PC-3 (cell line): ENCODE data around the gene BLOC1S1. TPM values are rescaled to one million over a fixed set of nuclear protein-coding genes. Genes with fewer than 3 reads are reported as not detected.

ENCODE experiments used
- ATAC-seq: fragments of 200-7000 bp; cut with Tn5 transposase; 2 replicates; pipeline ENCODE4 v1.9.1; 2020; ENCODE audit warnings: mild to moderate bottlenecking, moderate library complexity
- BruUV-seq: library from RNA; stranded (reverse); fragments of 400-500 nt; replicated peaks from 2 replicates; lab custom pipeline; 2021; lab: Mats Ljungman, UMichigan
- CTCF ChIA-PET: fragments of 300-600 bp; sonication (Branson Sonifier 250); formaldehyde crosslinking; loops from one replicate; lab custom pipeline; 2022; ENCODE audit warnings: antibody characterized with exemption; lab: Charles Lee
- POLR2A ChIA-PET: fragments of 300-600 bp; sonication (Branson Sonifier 250); formaldehyde crosslinking; loops from one replicate; lab custom pipeline; 2022; ENCODE audit warnings: antibody characterized with exemption; ENCODE audit not compliant: unreplicated experiment; lab: Charles Lee
- DNase-seq: peaks from one replicate; pipeline ENCODE4 v3.0.0-alpha.2; 2015
- H2AFZ ChIP-seq: fragments of 300-600 bp; sonication (generic); 2 replicates; pipeline ENCODE4 v1.6.0; 2016; ENCODE audit warnings: antibody characterized with exemption, low read length
- H3F3A ChIP-seq: fragments of 300-600 bp; sonication (generic); one replicate; pipeline ENCODE4 v1.6.0; 2017; ENCODE audit warnings: antibody characterized with exemption, low read length, control low read depth, mild to moderate bottlenecking; ENCODE audit not compliant: unreplicated experiment
- H3K27ac ChIP-seq: fragments of 300-600 bp; sonication (generic); 2 replicates; pipeline ENCODE4 v1.5.1; 2016; ENCODE audit warnings: mild to moderate bottlenecking, low read length
- H3K27me3 ChIP-seq: fragments of 300-600 bp; sonication (generic); 2 replicates; pipeline ENCODE4 v1.6.1; 2016; ENCODE audit warnings: low read length, mixed read lengths
- H3K36me3 ChIP-seq: fragments of 300-600 bp; sonication (generic); 2 replicates; pipeline ENCODE4 v1.6.1; 2016; ENCODE audit warnings: low read depth, mixed run types, low read length, mixed read lengths
- H3K4me1 ChIP-seq: fragments of 300-600 bp; sonication (generic); 2 replicates; pipeline ENCODE4 v1.5.1; 2016; ENCODE audit warnings: low read length; ENCODE audit not compliant: insufficient read depth
- H3K4me2 ChIP-seq: fragments of 300-600 bp; sonication (generic); 2 replicates; pipeline ENCODE4 v1.6.0; 2016; ENCODE audit warnings: low read length
- H3K4me3 ChIP-seq: fragments of 300-600 bp; sonication (generic); 2 replicates; pipeline ENCODE4 v1.5.1; 2016; ENCODE audit warnings: mild to moderate bottlenecking, low read length, mixed read lengths
- H3K79me2 ChIP-seq: fragments of 300-600 bp; sonication (generic); 2 replicates; pipeline ENCODE4 v1.6.1; 2017; ENCODE audit warnings: low read length, mixed read lengths
- H3K9ac ChIP-seq: fragments of 300-600 bp; sonication (generic); 2 replicates; pipeline ENCODE4 v1.6.0; 2016; ENCODE audit warnings: mild to moderate bottlenecking, low read length
- H3K9me2 ChIP-seq: fragments of 300-600 bp; sonication (generic); replicated peaks from 2 replicates; pipeline ENCODE4 v1.6.1; 2016; ENCODE audit warnings: mixed run types, low read length, mixed read lengths
- H3K9me3 ChIP-seq: fragments of 300-600 bp; sonication (generic); 2 replicates; pipeline ENCODE4 v1.6.1; 2016; ENCODE audit warnings: low read length, mixed read lengths
- H4K20me1 ChIP-seq: fragments of 300-600 bp; sonication (generic); 2 replicates; pipeline ENCODE4 v1.6.1; 2016; ENCODE audit warnings: low read length, mixed read lengths
- EZH2 ChIP-seq: fragments of 300-600 bp; sonication (generic); IDR thresholded peaks from one replicate; pipeline ENCODE4 v1.6.1; 2017; ENCODE audit warnings: antibody characterized with exemption, mild to moderate bottlenecking, low read length; ENCODE audit not compliant: unreplicated experiment
- EZH2phosphoT487 ChIP-seq: fragments of 300-600 bp; sonication (generic); IDR thresholded peaks from 2 replicates; pipeline ENCODE4 v1.6.1; 2018; ENCODE audit warnings: mild to moderate bottlenecking, antibody characterized with exemption, low read length, borderline replicate concordance
- intact Hi-C: fragments of 100-400 bp; cut with micrococcal nuclease; formaldehyde crosslinking; loops from 2 replicates; pipeline ENCODE4 v1.9.0; 2023
- total RNA-seq: library from RNA; depleted of rRNA; stranded (reverse); fragments of >200 nt; gene quantifications from 2 replicates; pipeline ENCODE4 v1.2.3, GENCODE V29; 2014
- TF ChIP-seq, protein P1 (sequence below): fragments of 300-600 bp; sonication (generic); conservative IDR thresholded peaks from 2 replicates; pipeline ENCODE4 v1.5.1; 2017; ENCODE audit warnings: antibody characterized with exemption, low read depth, mild to moderate bottlenecking, low read length

Gene BLOC1S1
- total RNA-seq, 1 experiment from 2014 or later, result 90.8 TPM

DNA sequence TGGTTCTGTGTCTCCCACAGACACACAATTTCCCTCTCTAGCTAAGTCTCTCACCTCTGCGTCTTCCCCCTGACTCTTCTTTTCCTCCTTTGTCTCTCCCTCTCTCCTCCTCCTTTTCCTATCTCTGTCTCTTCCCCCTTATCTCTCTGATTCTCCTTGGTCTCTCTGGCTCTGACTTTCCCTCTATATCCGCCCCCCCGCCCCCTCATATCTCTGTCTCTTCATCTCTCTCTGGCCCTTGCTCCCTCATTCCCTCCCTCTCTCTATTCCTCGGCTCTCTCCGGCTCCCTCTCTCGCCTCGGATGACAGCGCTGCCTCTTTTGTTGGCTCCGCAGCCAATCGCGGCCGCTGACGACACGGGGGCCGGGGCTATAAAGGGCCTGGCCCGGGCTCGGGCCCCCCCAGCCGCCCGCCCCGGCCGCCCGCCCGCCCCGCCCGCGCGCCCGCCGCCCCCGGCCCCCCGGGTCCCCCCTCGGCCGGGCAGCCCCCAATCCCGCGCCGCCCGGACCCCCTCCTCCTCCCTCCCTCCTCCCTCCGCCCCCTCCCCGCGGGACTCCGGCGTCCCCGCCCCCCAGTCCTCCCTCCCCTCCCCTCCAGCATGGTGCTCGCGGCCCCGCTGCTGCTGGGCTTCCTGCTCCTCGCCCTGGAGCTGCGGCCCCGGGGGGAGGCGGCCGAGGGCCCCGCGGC lies 27.0 kb downstream of the BLOC1S1 start, which contains the start of gene GDF11:
TSS of gene GDF11 (plus strand) at position 404 of the 687 bp plus-strand sequence. CDS start at position 599, 195 bp downstream.
- H3K27me3 ChIP-seq, result no peaks in the 10 kb centered on the region
- DNase-seq (peak; percentile 80), ATAC-seq (peak; percentile 73)
- no peak within 1 kb of the TSS for H3K27ac ChIP-seq
- H3F3A ChIP-seq, result no peaks in the 10 kb centered on the region
- H2AFZ ChIP-seq, result peak within 1 kb of the TSS; percentile 95
- H3K79me2 ChIP-seq, result no peaks in the 10 kb centered on the region
- ChIA-PET CTCF (no interaction called here), POLR2A (interaction anchor here (0.5 kb wide), 1 partner anchor 361 kb away, joined by 5 read pairs; the partner anchor contains the start of gene PA2G4)
- peak within 1 kb of the TSS; percentile 100 for H3K4me2 ChIP-seq
- no peaks in the 10 kb centered on the region for H4K20me1 ChIP-seq
- peaks cover 20% of the 10 kb centered on the region for H3K4me1 ChIP-seq
- TF ChIP-seq EZH2, result no peak
- TF ChIP-seq EZH2phosphoT487, result no peak
- TF ChIP-seq, protein P1, sequence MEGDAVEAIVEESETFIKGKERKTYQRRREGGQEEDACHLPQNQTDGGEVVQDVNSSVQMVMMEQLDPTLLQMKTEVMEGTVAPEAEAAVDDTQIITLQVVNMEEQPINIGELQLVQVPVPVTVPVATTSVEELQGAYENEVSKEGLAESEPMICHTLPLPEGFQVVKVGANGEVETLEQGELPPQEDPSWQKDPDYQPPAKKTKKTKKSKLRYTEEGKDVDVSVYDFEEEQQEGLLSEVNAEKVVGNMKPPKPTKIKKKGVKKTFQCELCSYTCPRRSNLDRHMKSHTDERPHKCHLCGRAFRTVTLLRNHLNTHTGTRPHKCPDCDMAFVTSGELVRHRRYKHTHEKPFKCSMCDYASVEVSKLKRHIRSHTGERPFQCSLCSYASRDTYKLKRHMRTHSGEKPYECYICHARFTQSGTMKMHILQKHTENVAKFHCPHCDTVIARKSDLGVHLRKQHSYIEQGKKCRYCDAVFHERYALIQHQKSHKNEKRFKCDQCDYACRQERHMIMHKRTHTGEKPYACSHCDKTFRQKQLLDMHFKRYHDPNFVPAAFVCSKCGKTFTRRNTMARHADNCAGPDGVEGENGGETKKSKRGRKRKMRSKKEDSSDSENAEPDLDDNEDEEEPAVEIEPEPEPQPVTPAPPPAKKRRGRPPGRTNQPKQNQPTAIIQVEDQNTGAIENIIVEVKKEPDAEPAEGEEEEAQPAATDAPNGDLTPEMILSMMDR, result no peak
- H3K4me3 ChIP-seq, result peak within 1 kb of the TSS; percentile 87
- no peaks in the 10 kb centered on the region for H3K9me3 ChIP-seq
- no peaks in the 10 kb centered on the region for H3K9me2 ChIP-seq
- H3K36me3 ChIP-seq, result no peaks in the 10 kb centered on the region
- intact Hi-C loops, result loop anchor here (5.0 kb wide), 1 partner anchor 74 kb away; the partner anchor contains the start of genes ORMDL2 and SARNP
- H3K9ac ChIP-seq, result peak within 1 kb of the TSS; percentile 41; the same call in 1 of the 2 replicates
- no TSS peak for BruUV-seq

DNA sequence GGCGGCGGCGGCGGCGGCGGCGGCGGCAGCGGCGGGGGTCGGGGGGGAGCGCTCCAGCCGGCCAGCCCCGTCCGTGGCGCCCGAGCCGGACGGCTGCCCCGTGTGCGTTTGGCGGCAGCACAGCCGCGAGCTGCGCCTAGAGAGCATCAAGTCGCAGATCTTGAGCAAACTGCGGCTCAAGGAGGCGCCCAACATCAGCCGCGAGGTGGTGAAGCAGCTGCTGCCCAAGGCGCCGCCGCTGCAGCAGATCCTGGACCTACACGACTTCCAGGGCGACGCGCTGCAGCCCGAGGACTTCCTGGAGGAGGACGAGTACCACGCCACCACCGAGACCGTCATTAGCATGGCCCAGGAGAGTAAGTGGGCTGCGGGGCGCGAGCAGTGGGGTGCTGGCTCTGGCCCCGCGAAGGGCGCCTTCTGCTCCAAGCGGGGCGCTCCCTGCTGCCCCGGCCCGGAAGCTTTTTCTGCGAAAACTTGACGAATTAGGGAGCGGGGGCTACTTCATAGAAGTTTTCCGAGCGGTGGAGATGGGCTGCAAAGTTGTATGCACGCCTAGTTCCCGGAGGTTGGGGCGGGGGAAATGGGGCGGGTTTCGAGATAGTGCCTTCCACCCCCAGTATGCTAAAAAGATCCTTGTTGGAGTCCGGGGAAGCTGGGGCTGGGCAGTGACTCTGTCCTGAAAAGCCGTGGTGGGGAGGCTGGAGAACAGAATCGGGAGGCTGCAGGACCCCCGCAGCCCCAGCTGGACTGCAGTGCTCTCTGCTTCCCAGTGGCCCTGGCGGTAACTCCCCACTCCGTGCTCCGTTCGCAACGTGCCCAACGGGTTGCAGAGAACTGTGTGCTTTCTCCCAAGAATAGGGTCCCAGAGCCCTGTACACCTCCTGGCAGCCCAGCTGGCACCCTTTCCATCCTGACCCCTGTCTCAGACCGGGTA lies 27.8 kb downstream of the BLOC1S1 start:
- peak overlapping the region; percentile 41; the same call in 1 of the 2 replicates for H3K9ac ChIP-seq
- H3K4me3 ChIP-seq, result peak overlapping the region; percentile 87
- H3K27me3 ChIP-seq, result no peaks in the 10 kb centered on the region
- ChIA-PET POLR2A (interaction anchor here (0.5 to 0.6 kb wide), 3 partner anchors 13 to 361 kb away, joined by 4 to 5 read pairs (median 5); partner anchors contain the start of gene PA2G4), CTCF (interaction anchor here (0.6 kb wide), 1 partner anchor 172 kb away, joined by 3 read pairs; no protein-coding TSS in a partner anchor)
- H3K9me3 ChIP-seq, result no peaks in the 10 kb centered on the region
- H3K4me2 ChIP-seq, result peak overlapping the region; percentile 100
- peaks cover 13% of the 10 kb centered on the region; the same call in 1 of the 2 replicates for H3K4me1 ChIP-seq
- H3F3A ChIP-seq, result no peaks in the 10 kb centered on the region
- H4K20me1 ChIP-seq, result no peaks in the 10 kb centered on the region
- no peak overlapping the region for H3K27ac ChIP-seq
- H3K79me2 ChIP-seq, result no peaks in the 10 kb centered on the region
- no peaks in the 10 kb centered on the region for H3K9me2 ChIP-seq
- H3K36me3 ChIP-seq, result no peaks in the 10 kb centered on the region
- DNase-seq, result peak; percentile 67
- TF ChIP-seq EZH2phosphoT487 (no peak), EZH2 (no peak)
- TF ChIP-seq, protein P1, result no peak; the same call in 1 of the 2 replicates
- BruUV-seq, result TSS peak; percentile 56
- H2AFZ ChIP-seq, result peak overlapping the region; percentile 95
- intact Hi-C loops, result loop anchor here (5.0 kb wide), 1 partner anchor 74 kb away; the partner anchor contains the start of genes ORMDL2 and SARNP
- ATAC-seq, result peak; percentile 66
